ENCODE data around the gene TMED10.
"Not testable (repeated sequence)": the region's sequence is repeated elsewhere in the genome, so short reads cannot be mapped to it uniquely, and the experiment has no call there.

Gene TMED10

GRCh38 chr14:75158843-75159614 is 17.4 kb downstream of the TMED10 start:
- no peak for DNase-seq (ENCODE audit: low spot score)

- DNase-seq (ENCODE audit: low spot score): no peak
Measured at GRCh38 chr14:75156901-75157300, 19.5 kb downstream of the TMED10 start.

- no peak for DNase-seq (ENCODE audit: low spot score)
Measured at GRCh38 chr14:75156111-75156510, 20.3 kb downstream of the TMED10 start.

- no peak for DNase-seq (ENCODE audit: low spot score)
Measured at GRCh38 chr14:75155169-75155568, 21.2 kb downstream of the TMED10 start.

- no peak for DNase-seq (ENCODE audit: low spot score)
Measured at GRCh38 chr14:75153295-75153694, 23.1 kb downstream of the TMED10 start.

- no peak for DNase-seq (ENCODE audit: low spot score)
Measured at GRCh38 chr14:75151851-75152250, 24.6 kb downstream of the TMED10 start.

- DNase-seq (ENCODE audit: low spot score): not testable (repeated sequence)
Measured at GRCh38 chr14:75150637-75151036, 25.8 kb downstream of the TMED10 start.

- DNase-seq (ENCODE audit: low spot score): no peak
Measured at GRCh38 chr14:75150150-75150549, 26.3 kb downstream of the TMED10 start.

GRCh38 chr14:75147423-75148071 is 28.9 kb downstream of the TMED10 start:
- peak; percentile 69 for DNase-seq (ENCODE audit: low spot score)

- DNase-seq (ENCODE audit: low spot score): no peak
Measured at GRCh38 chr14:75144944-75145343, 31.5 kb downstream of the TMED10 start.

GRCh38 chr14:75143761-75144527 is 32.5 kb downstream of the TMED10 start:
- no peak for DNase-seq (ENCODE audit: low spot score)

- no peak for DNase-seq (ENCODE audit: low spot score)
Measured at GRCh38 chr14:75142494-75142893, 33.9 kb downstream of the TMED10 start.

- DNase-seq (ENCODE audit: low spot score): no peak
Measured at GRCh38 chr14:75141967-75142366, 34.4 kb downstream of the TMED10 start.

GRCh38 chr14:75141062-75141461 is 35.4 kb downstream of the TMED10 start:
- DNase-seq (ENCODE audit: low spot score): no peak

- no peak for DNase-seq (ENCODE audit: low spot score)
Measured at GRCh38 chr14:75140620-75141019, 35.8 kb downstream of the TMED10 start.

- DNase-seq (ENCODE audit: low spot score): no peak
Measured at GRCh38 chr14:75139185-75139584, 37.2 kb downstream of the TMED10 start.

- DNase-seq (ENCODE audit: low spot score): no peak
Measured at GRCh38 chr14:75138492-75138891, 37.9 kb downstream of the TMED10 start.

- no peak for DNase-seq (ENCODE audit: low spot score)
Measured at GRCh38 chr14:75134644-75135043, 41.8 kb downstream of the TMED10 start.

GRCh38 chr14:75133597-75133996 is 42.8 kb downstream of the TMED10 start:
- no peak for DNase-seq (ENCODE audit: low spot score)

GRCh38 chr14:75132382-75133086 is 43.9 kb downstream of the TMED10 start:
- peak; percentile 59 for DNase-seq (ENCODE audit: low spot score)

- no peak for DNase-seq (ENCODE audit: low spot score)
Measured at GRCh38 chr14:75128596-75128990, 47.8 kb downstream of the TMED10 start.

GRCh38 chr14:75127903-75128595 is 48.4 kb downstream of the TMED10 start:
- no peak for DNase-seq (ENCODE audit: low spot score)
